GM23338 (cell line): ENCODE measurements around the gene U2AF1L4. TPM values are rescaled to one million over a fixed set of nuclear protein-coding genes. Genes with fewer than 3 reads are reported as not detected.

Source experiments
- ATAC-seq: fragments of 200-7000 bp; cut with Tn5 transposase; 3 replicates; pipeline ENCODE4 v1.9.1; 2020
- DNase-seq: peaks from one replicate; pipeline ENCODE4 v3.0.0-alpha.2; 2015; ENCODE audit warnings: low spot score
- H2AFZ ChIP-seq: fragments of 200-600 bp; sonication (generic); 2 replicates; pipeline ENCODE4 v1.8.0; 2016; ENCODE audit warnings: antibody characterized with exemption, mild to moderate bottlenecking, moderate library complexity
- H3F3A ChIP-seq: fragments of 200-600 bp; sonication (generic); replicated peaks from 2 replicates; pipeline ENCODE4 v1.8.0; 2017; ENCODE audit warnings: antibody characterized with exemption, mixed run types, low read depth
- H3K27ac ChIP-seq: fragments of 200-600 bp; sonication (generic); 2 replicates; pipeline ENCODE4 v1.6.1; 2016; ENCODE audit warnings: low read depth
- H3K27me3 ChIP-seq: fragments of 200-600 bp; sonication (generic); 2 replicates; pipeline ENCODE4 v1.8.0; 2016; ENCODE audit warnings: mild to moderate bottlenecking, mixed run types, moderate library complexity; ENCODE audit not compliant: insufficient read depth
- H3K36me3 ChIP-seq: fragments of 200-600 bp; sonication (generic); 2 replicates; pipeline ENCODE4 v1.8.0; 2016; ENCODE audit warnings: mild to moderate bottlenecking; ENCODE audit not compliant: insufficient read depth
- H3K4me1 ChIP-seq: fragments of 200-600 bp; sonication (generic); 2 replicates; pipeline ENCODE4 v1.8.0; 2016; ENCODE audit warnings: mild to moderate bottlenecking, moderate library complexity; ENCODE audit not compliant: insufficient read depth
- H3K4me2 ChIP-seq: fragments of 200-600 bp; sonication (generic); 2 replicates; pipeline ENCODE4 v1.7.1; 2017; ENCODE audit warnings: mixed run types
- H3K4me3 ChIP-seq: fragments of 200-600 bp; sonication (generic); 2 replicates; pipeline ENCODE4 v1.6.1; 2016; ENCODE audit warnings: mixed run types
- H3K79me2 ChIP-seq: fragments of 200-600 bp; sonication (generic); replicated peaks from 2 replicates; pipeline ENCODE4 v1.8.0; 2017; ENCODE audit warnings: mild to moderate bottlenecking; ENCODE audit not compliant: insufficient read depth
- H3K9me2 ChIP-seq: fragments of 200-600 bp; sonication (generic); 2 replicates; pipeline ENCODE4 v1.8.0; 2017; ENCODE audit not compliant: insufficient read depth
- H4K20me1 ChIP-seq: fragments of 200-600 bp; sonication (generic); replicated peaks from 2 replicates; pipeline ENCODE4 v1.8.0; 2017; ENCODE audit warnings: mild to moderate bottlenecking; ENCODE audit not compliant: insufficient read depth
- H3K27ac Mint-ChIP-seq: 2 replicates; pipeline ENCODE4 v1.8.0; 2020; ENCODE audit warnings: inconsistent platforms, mild to moderate bottlenecking, moderate library complexity, mixed read lengths
- H3K27me3 Mint-ChIP-seq: 3 replicates; pipeline ENCODE4 v1.8.0; 2022; ENCODE audit warnings: low read depth, mild to moderate bottlenecking, moderate library complexity, mixed read lengths, inconsistent platforms; ENCODE audit not compliant: insufficient read depth, poor library complexity
- H3K36me3 Mint-ChIP-seq: 3 replicates; pipeline ENCODE4 v1.8.0; 2021; ENCODE audit warnings: low read depth, mild to moderate bottlenecking, inconsistent platforms, moderate library complexity, mixed read lengths
- H3K4me1 Mint-ChIP-seq: 3 replicates; pipeline ENCODE4 v1.8.0; 2020; ENCODE audit warnings: mild to moderate bottlenecking, inconsistent platforms, mixed read lengths
- H3K4me3 Mint-ChIP-seq: 3 replicates; pipeline ENCODE4 v1.8.0; 2021; ENCODE audit warnings: moderate library complexity, mild to moderate bottlenecking, inconsistent platforms, mixed read lengths
- H3K9me3 Mint-ChIP-seq: 3 replicates; pipeline ENCODE4 v1.8.0; 2020; ENCODE audit warnings: moderate library complexity, mild to moderate bottlenecking, inconsistent platforms, mixed read lengths
- EZH2 ChIP-seq: fragments of 200-600 bp; sonication (generic); IDR thresholded peaks from one replicate; pipeline ENCODE4 v1.8.0; 2017; ENCODE audit warnings: antibody characterized with exemption, mild to moderate bottlenecking, low read depth; ENCODE audit not compliant: unreplicated experiment
- EZH2phosphoT487 ChIP-seq: fragments of 200-600 bp; sonication (generic); IDR thresholded peaks from one replicate; pipeline ENCODE4 v1.8.1; 2018; ENCODE audit warnings: antibody characterized with exemption; ENCODE audit not compliant: unreplicated experiment
- JUNB ChIP-seq: IDR thresholded peaks from one replicate; pipeline ENCODE4 v1.6.1; 2016; ENCODE audit warnings: antibody characterized with exemption; ENCODE audit not compliant: unreplicated experiment
- NANOG ChIP-seq: IDR thresholded peaks from 2 replicates; pipeline ENCODE4 v1.6.1; 2016; ENCODE audit warnings: antibody characterized with exemption, borderline replicate concordance
- POLR2AphosphoS5 ChIP-seq: IDR thresholded peaks from 2 replicates; pipeline ENCODE4 v1.6.1; 2016; ENCODE audit warnings: antibody characterized with exemption, low read depth
- ZNF114 ChIP-seq: fragments of 250-450 bp; sonication (Bioruptor Pico); IDR thresholded peaks from 2 replicates; pipeline ENCODE4 v1.5.0; 2020; ENCODE audit warnings: mild to moderate bottlenecking, moderate library complexity
- ZNF331 ChIP-seq: fragments of 250-450 bp; sonication (Bioruptor Pico); IDR thresholded peaks from 2 replicates; pipeline ENCODE4 v1.5.0; 2020; ENCODE audit warnings: low read depth, mild to moderate bottlenecking, moderate library complexity
- polyA plus RNA-seq: library from polyadenylated mRNA; unstranded; fragments of >200 nt; fragmentation: Nextera tagmentation; extraction: Ambion mirVana; gene quantifications from 2 replicates; pipeline ENCODE4 v1.2.1, GENCODE V29; 2016
- total RNA-seq: library from RNA; depleted of rRNA; stranded (reverse); fragments of >200 nt; shearing (Covaris generic); gene quantifications from 2 replicates; pipeline ENCODE4 v1.2.3, GENCODE V29; 2014
- TF ChIP-seq, protein P1 (sequence below): fragments of 250-450 bp; sonication (Bioruptor Pico); IDR thresholded peaks from 2 replicates; pipeline ENCODE4 v1.5.0; 2020; ENCODE audit warnings: mild to moderate bottlenecking, moderate library complexity
- TF ChIP-seq, protein P2 (sequence below): IDR thresholded peaks from 2 replicates; pipeline ENCODE4 v1.6.1; 2016; ENCODE audit warnings: antibody characterized with exemption
- TF ChIP-seq, protein P3 (sequence below), 2 experiments: fragments of 200-600 bp in 1 of 2; sonication (generic) in 1 of 2; conservative IDR thresholded peaks; 2 replicates each; pipeline versions ENCODE4 v1.5.1 to v1.6.1; 2016 to 2017; ENCODE audit warnings: antibody characterized with exemption in 2 of 2, low read depth in 2 of 2, mild to moderate bottlenecking in 2 of 2, moderate library complexity in 1 of 2
- TF ChIP-seq, protein P4 (sequence below): IDR thresholded peaks from one replicate; pipeline ENCODE4 v1.6.1; 2018; ENCODE audit warnings: antibody characterized with exemption; ENCODE audit not compliant: unreplicated experiment

The U2AF1L4 gene
- total and polyA plus RNA-seq, 2 experiments from 2014 or later: 13.1 to 23.7 TPM

DNA sequence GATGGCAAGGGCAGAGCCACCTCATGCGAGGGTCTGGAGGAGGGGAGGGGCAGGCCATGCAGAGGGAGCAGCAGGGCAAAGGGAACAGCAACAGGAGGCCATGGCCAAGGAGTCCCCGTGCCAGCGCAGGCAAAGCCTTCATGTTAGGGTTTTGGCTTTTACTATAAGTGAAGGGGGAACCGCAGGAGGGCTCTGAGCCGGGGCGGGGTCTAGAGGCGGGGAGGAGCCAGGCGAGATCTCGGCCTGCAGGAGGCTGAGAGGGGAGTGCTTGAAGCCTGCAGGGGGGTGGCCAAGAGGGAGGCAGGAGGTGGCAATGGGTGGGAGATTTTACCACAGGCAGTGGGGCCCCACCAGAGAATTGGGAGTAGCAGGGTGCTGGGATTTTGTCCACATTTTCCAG is 36.4 kb upstream of the U2AF1L4 start:
- Mint-ChIP-seq H3K4me3 (no peak overlapping the region; the same call in 2 of the 3 replicates), H3K36me3 (peaks cover 6% of the 10 kb centered on the region; the same call in 1 of the 3 replicates), H3K9me3 (no peaks in the 10 kb centered on the region), H3K4me1 (peaks cover 45% of the 10 kb centered on the region), H3K27me3 (peaks cover 31% of the 10 kb centered on the region), H3K27ac (no peak overlapping the region)
- Histone ChIP-seq H4K20me1 (no peaks in the 10 kb centered on the region), H3K79me2 (no peaks in the 10 kb centered on the region), H3K36me3 (no peaks in the 10 kb centered on the region), H3K27ac (no peak overlapping the region), H3F3A (0 out of 2 replicates have a peak, but pooled peaks cover 3% of the 10 kb centered on the region), H3K4me2 (no peak overlapping the region), H3K27me3 (peaks cover 6% of the 10 kb centered on the region), H3K4me3 (no peak overlapping the region), H3K9me2 (no peaks in the 10 kb centered on the region), H3K4me1 (peaks cover 25% of the 10 kb centered on the region), H2AFZ (no peak overlapping the region)
- DNase-seq: peak; percentile 51
- ATAC-seq: peak; percentile 5
- TF ChIP-seq JUNB: no peak
- TF ChIP-seq, protein P1, sequence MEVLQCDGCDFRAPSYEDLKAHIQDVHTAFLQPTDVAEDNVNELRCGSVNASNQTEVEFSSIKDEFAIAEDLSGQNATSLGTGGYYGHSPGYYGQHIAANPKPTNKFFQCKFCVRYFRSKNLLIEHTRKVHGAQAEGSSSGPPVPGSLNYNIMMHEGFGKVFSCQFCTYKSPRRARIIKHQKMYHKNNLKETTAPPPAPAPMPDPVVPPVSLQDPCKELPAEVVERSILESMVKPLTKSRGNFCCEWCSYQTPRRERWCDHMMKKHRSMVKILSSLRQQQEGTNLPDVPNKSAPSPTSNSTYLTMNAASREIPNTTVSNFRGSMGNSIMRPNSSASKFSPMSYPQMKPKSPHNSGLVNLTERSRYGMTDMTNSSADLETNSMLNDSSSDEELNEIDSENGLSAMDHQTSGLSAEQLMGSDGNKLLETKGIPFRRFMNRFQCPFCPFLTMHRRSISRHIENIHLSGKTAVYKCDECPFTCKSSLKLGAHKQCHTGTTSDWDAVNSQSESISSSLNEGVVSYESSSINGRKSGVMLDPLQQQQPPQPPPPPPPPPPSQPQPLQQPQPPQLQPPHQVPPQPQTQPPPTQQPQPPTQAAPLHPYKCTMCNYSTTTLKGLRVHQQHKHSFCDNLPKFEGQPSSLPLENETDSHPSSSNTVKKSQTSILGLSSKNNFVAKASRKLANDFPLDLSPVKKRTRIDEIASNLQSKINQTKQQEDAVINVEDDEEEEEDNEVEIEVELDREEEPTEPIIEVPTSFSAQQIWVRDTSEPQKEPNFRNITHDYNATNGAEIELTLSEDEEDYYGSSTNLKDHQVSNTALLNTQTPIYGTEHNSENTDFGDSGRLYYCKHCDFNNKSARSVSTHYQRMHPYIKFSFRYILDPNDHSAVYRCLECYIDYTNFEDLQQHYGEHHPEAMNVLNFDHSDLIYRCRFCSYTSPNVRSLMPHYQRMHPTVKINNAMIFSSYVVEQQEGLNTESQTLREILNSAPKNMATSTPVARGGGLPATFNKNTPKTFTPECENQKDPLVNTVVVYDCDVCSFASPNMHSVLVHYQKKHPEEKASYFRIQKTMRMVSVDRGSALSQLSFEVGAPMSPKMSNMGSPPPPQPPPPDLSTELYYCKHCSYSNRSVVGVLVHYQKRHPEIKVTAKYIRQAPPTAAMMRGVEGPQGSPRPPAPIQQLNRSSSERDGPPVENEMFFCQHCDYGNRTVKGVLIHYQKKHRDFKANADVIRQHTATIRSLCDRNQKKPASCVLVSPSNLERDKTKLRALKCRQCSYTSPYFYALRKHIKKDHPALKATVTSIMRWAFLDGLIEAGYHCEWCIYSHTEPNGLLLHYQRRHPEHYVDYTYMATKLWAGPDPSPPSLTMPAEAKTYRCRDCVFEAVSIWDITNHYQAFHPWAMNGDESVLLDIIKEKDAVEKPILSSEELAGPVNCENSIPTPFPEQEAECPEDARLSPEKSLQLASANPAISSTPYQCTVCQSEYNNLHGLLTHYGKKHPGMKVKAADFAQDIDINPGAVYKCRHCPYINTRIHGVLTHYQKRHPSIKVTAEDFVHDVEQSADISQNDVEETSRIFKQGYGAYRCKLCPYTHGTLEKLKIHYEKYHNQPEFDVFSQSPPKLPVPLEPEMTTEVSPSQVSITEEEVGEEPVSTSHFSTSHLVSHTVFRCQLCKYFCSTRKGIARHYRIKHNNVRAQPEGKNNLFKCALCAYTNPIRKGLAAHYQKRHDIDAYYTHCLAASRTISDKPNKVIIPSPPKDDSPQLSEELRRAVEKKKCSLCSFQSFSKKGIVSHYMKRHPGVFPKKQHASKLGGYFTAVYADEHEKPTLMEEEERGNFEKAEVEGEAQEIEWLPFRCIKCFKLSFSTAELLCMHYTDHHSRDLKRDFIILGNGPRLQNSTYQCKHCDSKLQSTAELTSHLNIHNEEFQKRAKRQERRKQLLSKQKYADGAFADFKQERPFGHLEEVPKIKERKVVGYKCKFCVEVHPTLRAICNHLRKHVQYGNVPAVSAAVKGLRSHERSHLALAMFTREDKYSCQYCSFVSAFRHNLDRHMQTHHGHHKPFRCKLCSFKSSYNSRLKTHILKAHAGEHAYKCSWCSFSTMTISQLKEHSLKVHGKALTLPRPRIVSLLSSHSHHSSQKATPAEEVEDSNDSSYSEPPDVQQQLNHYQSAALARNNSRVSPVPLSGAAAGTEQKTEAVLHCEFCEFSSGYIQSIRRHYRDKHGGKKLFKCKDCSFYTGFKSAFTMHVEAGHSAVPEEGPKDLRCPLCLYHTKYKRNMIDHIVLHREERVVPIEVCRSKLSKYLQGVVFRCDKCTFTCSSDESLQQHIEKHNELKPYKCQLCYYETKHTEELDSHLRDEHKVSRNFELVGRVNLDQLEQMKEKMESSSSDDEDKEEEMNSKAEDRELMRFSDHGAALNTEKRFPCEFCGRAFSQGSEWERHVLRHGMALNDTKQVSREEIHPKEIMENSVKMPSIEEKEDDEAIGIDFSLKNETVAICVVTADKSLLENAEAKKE: no peak
- TF ChIP-seq, protein P2, sequence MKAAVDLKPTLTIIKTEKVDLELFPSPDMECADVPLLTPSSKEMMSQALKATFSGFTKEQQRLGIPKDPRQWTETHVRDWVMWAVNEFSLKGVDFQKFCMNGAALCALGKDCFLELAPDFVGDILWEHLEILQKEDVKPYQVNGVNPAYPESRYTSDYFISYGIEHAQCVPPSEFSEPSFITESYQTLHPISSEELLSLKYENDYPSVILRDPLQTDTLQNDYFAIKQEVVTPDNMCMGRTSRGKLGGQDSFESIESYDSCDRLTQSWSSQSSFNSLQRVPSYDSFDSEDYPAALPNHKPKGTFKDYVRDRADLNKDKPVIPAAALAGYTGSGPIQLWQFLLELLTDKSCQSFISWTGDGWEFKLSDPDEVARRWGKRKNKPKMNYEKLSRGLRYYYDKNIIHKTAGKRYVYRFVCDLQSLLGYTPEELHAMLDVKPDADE: no peak
- no peak for TF ChIP-seq POLR2AphosphoS5
- TF ChIP-seq ZNF114 (CRISPR knock-in tag): no peak
- TF ChIP-seq EZH2phosphoT487: no peak
- TF ChIP-seq, protein P3, sequence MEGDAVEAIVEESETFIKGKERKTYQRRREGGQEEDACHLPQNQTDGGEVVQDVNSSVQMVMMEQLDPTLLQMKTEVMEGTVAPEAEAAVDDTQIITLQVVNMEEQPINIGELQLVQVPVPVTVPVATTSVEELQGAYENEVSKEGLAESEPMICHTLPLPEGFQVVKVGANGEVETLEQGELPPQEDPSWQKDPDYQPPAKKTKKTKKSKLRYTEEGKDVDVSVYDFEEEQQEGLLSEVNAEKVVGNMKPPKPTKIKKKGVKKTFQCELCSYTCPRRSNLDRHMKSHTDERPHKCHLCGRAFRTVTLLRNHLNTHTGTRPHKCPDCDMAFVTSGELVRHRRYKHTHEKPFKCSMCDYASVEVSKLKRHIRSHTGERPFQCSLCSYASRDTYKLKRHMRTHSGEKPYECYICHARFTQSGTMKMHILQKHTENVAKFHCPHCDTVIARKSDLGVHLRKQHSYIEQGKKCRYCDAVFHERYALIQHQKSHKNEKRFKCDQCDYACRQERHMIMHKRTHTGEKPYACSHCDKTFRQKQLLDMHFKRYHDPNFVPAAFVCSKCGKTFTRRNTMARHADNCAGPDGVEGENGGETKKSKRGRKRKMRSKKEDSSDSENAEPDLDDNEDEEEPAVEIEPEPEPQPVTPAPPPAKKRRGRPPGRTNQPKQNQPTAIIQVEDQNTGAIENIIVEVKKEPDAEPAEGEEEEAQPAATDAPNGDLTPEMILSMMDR (conservative IDR thresholded peaks at IDR 0.05; ENCODE audit: low read depth in 2 of 2): no peak
- TF ChIP-seq ZNF331: no peak
- TF ChIP-seq NANOG: no peak
- TF ChIP-seq EZH2: no peak
- TF ChIP-seq, protein P4, sequence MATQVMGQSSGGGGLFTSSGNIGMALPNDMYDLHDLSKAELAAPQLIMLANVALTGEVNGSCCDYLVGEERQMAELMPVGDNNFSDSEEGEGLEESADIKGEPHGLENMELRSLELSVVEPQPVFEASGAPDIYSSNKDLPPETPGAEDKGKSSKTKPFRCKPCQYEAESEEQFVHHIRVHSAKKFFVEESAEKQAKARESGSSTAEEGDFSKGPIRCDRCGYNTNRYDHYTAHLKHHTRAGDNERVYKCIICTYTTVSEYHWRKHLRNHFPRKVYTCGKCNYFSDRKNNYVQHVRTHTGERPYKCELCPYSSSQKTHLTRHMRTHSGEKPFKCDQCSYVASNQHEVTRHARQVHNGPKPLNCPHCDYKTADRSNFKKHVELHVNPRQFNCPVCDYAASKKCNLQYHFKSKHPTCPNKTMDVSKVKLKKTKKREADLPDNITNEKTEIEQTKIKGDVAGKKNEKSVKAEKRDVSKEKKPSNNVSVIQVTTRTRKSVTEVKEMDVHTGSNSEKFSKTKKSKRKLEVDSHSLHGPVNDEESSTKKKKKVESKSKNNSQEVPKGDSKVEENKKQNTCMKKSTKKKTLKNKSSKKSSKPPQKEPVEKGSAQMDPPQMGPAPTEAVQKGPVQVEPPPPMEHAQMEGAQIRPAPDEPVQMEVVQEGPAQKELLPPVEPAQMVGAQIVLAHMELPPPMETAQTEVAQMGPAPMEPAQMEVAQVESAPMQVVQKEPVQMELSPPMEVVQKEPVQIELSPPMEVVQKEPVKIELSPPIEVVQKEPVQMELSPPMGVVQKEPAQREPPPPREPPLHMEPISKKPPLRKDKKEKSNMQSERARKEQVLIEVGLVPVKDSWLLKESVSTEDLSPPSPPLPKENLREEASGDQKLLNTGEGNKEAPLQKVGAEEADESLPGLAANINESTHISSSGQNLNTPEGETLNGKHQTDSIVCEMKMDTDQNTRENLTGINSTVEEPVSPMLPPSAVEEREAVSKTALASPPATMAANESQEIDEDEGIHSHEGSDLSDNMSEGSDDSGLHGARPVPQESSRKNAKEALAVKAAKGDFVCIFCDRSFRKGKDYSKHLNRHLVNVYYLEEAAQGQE: no peak
